Prostate gland (tissue), 2 donors: ENCODE results near the gene GUK1. TPM values are rescaled to one million over a fixed set of nuclear protein-coding genes. Genes with fewer than 3 reads are reported as not detected.

Experiments
- DNase-seq: peaks from one replicate; pipeline ENCODE4 v3.0.0-alpha.2; 2019; ENCODE audit warnings: low spot score
- H3K27ac ChIP-seq, 2 donors: fragments of 200-600 bp; sonication (generic); 2 replicates each; pipeline ENCODE4 v1.5.1; 2017 to 2019
- H3K27me3 ChIP-seq: fragments of 200-600 bp; sonication (generic); replicated peaks from 2 replicates; pipeline ENCODE4 v1.5.1; 2019; ENCODE audit not compliant: insufficient read depth
- H3K36me3 ChIP-seq, 2 donors: fragments of 200-600 bp; sonication (generic); 1 replicate in 1 of 2; 2 replicates in 1 of 2; pipeline versions ENCODE4 v1.5.1 to v1.8.1; 2017 to 2019
- H3K4me1 ChIP-seq: fragments of 200-600 bp; sonication (generic); replicated peaks from 2 replicates; pipeline ENCODE4 v1.5.1; 2019
- H3K4me3 ChIP-seq, 2 donors: fragments of 200-600 bp; sonication (generic); 2 replicates each; pipeline ENCODE4 v1.5.1; 2017 to 2019
- H3K9me3 ChIP-seq: fragments of 200-600 bp; sonication (generic); 2 replicates; pipeline ENCODE4 v1.5.1; 2017
- POLR2A ChIP-seq: fragments of 450-650 bp; IDR thresholded peaks from one replicate; pipeline ENCODE4 v1.6.1; 2016; ENCODE audit warnings: antibody characterized with exemption, mild to moderate bottlenecking
- POLR2AphosphoS5 ChIP-seq: sonication (generic); formaldehyde crosslinking; IDR thresholded peaks from one replicate; pipeline ENCODE4 v1.6.1; 2017; ENCODE audit warnings: antibody characterized with exemption
- WGBS: methylation state at CpG from one replicate; pipeline ENCODE4 v1.1.5; 2018; 5-methylcytosine and 5-hydroxymethylcytosine counted together
- intact Hi-C: fragments of 100-400 bp; cut with DNase I; formaldehyde crosslinking; loops from one replicate; pipeline ENCODE4 v1.14.2; 2022
- total RNA-seq, 2 donors: library from RNA; depleted of rRNA; stranded (reverse); fragments of >200 nt; gene quantifications; one replicate each; pipeline ENCODE4 v1.1.0, GENCODE V29; 2016
- TF ChIP-seq, protein P1 (sequence below), 4 experiments: fragments of 200-600 bp in 2 of 4; fragments of 450-650 bp in 2 of 4; sonication (generic) in 2 of 4; IDR thresholded peaks; 1 replicate in 3 of 4; 2 replicates in 1 of 4; pipeline ENCODE4 v1.5.1; 2016 to 2019; ENCODE audit warnings: antibody characterized with exemption in 4 of 4, mild to moderate bottlenecking in 2 of 4, moderate library complexity in 2 of 4

GUK1 gene
- total RNA-seq, 2 donors from 2014 or later, result 250 to 458 TPM

DNA sequence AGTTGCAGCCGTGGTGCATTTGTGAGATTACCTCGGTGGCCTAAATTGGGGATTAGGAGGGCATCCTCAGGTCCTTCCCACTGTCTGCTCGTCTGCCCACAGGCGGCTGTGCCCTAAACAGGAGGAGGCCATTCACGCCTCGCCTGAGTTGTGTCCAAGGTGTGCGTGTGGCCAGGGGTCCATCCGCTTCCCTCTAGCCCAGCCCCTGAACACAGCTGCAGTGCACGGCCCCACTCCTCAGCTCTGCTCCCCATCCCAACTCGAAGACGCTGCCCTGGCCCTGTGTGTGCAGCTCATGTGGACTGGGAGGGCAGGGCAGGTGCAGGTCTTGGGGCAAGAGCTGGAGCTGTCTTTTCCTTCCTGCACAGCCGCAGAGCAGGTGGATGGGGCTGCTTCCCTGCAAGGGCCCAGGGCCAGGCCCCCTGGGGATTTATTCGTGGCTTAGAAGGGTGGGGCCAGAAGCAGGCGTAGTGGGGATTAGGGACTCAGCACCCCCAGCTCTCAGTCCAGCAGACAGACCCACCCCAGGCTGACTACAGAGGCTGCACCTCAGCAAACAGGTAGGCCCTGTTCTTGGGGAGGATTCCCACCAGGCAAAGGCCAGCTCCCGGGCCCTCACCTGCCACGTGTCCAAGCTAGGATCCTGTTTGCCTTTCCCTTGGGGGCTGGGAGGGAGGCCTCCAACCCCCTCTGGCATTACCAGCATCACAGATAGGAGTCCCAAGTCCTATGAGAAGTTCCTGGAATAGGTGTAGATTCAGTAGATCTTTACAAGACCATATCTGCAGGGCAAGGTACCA, 4.3 kb downstream of the GUK1 start:
- Histone ChIP-seq H3K4me3 (no peak overlapping the region), H3K27me3 (no peaks in the 10 kb centered on the region), H3K4me1 (peaks cover 9% of the 10 kb centered on the region), H3K27ac (no peak overlapping the region), H3K36me3 (no peaks in the 10 kb centered on the region), H3K9me3 (no peaks in the 10 kb centered on the region)
- TF ChIP-seq, protein P1, sequence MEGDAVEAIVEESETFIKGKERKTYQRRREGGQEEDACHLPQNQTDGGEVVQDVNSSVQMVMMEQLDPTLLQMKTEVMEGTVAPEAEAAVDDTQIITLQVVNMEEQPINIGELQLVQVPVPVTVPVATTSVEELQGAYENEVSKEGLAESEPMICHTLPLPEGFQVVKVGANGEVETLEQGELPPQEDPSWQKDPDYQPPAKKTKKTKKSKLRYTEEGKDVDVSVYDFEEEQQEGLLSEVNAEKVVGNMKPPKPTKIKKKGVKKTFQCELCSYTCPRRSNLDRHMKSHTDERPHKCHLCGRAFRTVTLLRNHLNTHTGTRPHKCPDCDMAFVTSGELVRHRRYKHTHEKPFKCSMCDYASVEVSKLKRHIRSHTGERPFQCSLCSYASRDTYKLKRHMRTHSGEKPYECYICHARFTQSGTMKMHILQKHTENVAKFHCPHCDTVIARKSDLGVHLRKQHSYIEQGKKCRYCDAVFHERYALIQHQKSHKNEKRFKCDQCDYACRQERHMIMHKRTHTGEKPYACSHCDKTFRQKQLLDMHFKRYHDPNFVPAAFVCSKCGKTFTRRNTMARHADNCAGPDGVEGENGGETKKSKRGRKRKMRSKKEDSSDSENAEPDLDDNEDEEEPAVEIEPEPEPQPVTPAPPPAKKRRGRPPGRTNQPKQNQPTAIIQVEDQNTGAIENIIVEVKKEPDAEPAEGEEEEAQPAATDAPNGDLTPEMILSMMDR (IDR thresholded peaks at IDR 0.05), result no peak
- TF ChIP-seq POLR2A (no peak), POLR2AphosphoS5 (no peak)
- WGBS, result 77% methylated on average over 16 of the region's 16 CpGs
- intact Hi-C loops, result loop anchor here (10.0 kb wide), 1 partner anchor 130 kb away; no protein-coding TSS in a partner anchor
- no peak for DNase-seq

DNA sequence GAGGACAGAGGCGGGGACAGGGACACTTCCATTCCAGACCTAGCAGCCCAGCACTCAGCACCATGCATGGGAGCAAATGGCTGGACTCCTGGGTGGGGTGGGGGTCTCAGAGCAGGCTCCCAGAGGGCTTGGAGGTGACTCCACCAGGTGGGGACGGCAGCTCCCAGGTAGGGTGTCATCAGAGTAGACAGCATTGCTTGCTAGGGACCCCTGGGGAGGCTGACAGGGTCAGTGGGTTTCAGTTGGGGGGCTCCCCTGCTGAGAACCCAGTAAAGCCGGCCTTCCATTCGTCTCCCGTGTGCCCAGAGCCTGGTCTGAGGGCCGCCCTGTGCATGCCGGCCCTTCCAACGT, 4.9 kb downstream of the GUK1 start:
- Histone ChIP-seq H3K27me3 (no peaks in the 10 kb centered on the region), H3K9me3 (no peaks in the 10 kb centered on the region), H3K36me3 (no peaks in the 10 kb centered on the region), H3K4me3 (no peak overlapping the region), H3K4me1 (peaks cover 9% of the 10 kb centered on the region), H3K27ac (no peak overlapping the region)
- DNase-seq, result no peak
- TF ChIP-seq POLR2AphosphoS5 (no peak), POLR2A (no peak)
- intact Hi-C loops, result loop anchor here (5.0 to 10.0 kb wide), 2 partner anchors 38 to 130 kb away; partner anchors contain the start of gene MRPL55
- 83% methylated on average over 8 of the region's 8 CpGs for WGBS

DNA sequence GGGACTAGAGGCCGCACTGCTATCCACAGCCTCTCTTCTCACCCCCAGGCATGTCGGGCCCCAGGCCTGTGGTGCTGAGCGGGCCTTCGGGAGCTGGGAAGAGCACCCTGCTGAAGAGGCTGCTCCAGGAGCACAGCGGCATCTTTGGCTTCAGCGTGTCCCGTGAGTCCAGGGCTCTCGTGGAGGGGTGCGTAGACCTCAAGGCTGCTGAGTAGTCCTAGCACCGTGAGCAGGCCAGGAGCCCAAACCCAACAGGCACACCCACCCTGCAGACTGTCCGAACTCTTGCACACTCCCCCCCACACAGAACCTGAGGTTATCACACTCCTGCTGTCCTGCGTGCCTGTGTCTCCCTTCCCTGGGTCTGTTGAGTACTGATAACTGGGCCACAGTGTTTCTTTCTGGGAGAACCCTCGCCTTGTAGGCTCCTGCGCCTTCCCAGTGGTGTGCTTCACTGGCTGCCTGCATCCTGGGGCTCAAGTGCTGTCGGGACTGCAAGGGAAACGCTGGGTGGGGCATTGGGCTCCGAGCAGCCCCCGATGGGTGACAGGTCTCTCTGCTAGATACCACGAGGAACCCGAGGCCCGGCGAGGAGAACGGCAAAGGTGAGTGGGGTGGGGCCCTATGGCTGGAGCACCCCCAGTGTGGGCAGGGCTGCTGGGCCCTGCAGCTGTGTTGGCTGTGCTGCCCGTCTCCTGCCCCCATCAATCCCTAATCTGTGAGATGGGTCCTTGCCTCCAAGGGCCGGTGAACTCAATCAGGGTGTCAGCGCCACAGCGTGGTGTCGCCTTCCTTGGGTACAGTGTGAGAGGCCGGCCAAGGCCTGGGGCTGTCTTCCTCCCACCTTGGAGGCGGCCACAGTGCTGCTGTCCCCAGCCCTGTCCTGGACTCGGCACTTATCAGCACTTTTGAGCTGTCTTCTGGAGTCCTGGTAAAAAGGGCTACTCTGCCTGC, 5.7 kb downstream of the GUK1 start:
- Histone ChIP-seq H3K27me3 (no peaks in the 10 kb centered on the region), H3K4me3 (no peak overlapping the region), H3K4me1 (peaks cover 9% of the 10 kb centered on the region), H3K36me3 (no peaks in the 10 kb centered on the region), H3K9me3 (no peaks in the 10 kb centered on the region), H3K27ac (no peak overlapping the region)
- DNase-seq, result no peak
- intact Hi-C loops, result loop anchor here (5.0 to 10.0 kb wide), 2 partner anchors 38 to 129 kb away; partner anchors contain the start of gene MRPL55
- 90% methylated on average over 28 of the region's 31 CpGs for WGBS
- TF ChIP-seq, protein P1 (IDR thresholded peaks at IDR 0.05), result no peak
- no peak for TF ChIP-seq POLR2AphosphoS5

DNA sequence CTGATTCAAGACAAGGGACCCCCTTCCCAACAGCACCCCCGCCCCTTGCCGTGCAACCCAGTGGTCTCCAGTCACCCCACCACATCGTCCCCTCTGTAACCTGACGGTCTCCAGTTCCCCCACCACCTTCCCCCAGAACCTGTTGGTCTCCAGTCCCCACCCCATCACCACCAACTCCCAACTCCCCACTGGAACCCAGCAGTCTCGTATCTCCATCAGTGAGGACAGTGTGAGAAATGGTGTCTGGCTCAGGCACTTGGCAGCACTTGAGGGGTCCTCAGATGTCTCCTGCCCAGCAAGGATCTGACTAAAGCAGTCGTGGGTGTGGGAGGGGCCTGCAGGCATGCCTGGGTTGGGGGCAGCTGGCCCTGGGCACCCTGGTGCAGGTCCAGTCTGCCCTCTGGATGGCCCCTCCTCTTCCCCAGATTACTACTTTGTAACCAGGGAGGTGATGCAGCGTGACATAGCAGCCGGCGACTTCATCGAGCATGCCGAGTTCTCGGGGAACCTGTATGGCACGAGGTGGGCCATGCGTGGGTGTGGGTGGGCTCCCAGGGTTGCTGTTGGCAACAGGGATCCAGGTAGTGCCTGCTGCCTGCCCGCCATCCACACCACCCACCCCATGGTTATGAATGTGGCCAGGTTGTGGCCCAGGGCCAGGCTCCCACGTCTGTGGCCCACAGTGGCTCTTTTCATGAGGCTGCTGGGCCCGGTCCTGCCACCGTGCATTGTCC, 6.5 kb downstream of the GUK1 start:
- H3K27me3 ChIP-seq, result no peaks in the 10 kb centered on the region
- no peak overlapping the region for H3K4me3 ChIP-seq
- H3K4me1 ChIP-seq, result peaks cover 3% of the 10 kb centered on the region
- no peaks in the 10 kb centered on the region for H3K36me3 ChIP-seq
- 84% methylated on average over 18 of the region's 18 CpGs for WGBS
- TF ChIP-seq POLR2A (no peak), POLR2AphosphoS5 (no peak)
- TF ChIP-seq, protein P1 (IDR thresholded peaks at IDR 0.05), result no peak
- no peak for DNase-seq
- H3K27ac ChIP-seq, result no peak overlapping the region
- no peaks in the 10 kb centered on the region for H3K9me3 ChIP-seq
- intact Hi-C loops, result loop anchor here (5.0 to 10.0 kb wide), 2 partner anchors 39 to 128 kb away; partner anchors contain the start of gene MRPL55
